Transverse colon (tissue), 4 donors: Measurements from ENCODE around the gene ZAR1. TPM values are rescaled to one million over a fixed set of nuclear protein-coding genes. Genes with fewer than 3 reads are reported as not detected.

Experiments
- DNase-seq: peaks from one replicate; pipeline ENCODE4 v3.0.0-alpha.2; 2019
- H3K27ac ChIP-seq, 4 donors: fragments of 200-600 bp; sonication (generic); 2 replicates each; pipeline ENCODE4 v1.5.1; 2016 to 2018; ENCODE audit warnings: inconsistent platforms in 4 of 4
- H3K27me3 ChIP-seq: fragments of 200-600 bp; sonication (generic); 2 replicates; pipeline ENCODE4 v1.5.1; 2017; ENCODE audit warnings: inconsistent platforms
- H3K36me3 ChIP-seq, 4 donors: fragments of 200-600 bp; sonication (generic); 2 replicates each; pipeline ENCODE4 v1.5.1; 2017 to 2019; ENCODE audit warnings: inconsistent platforms in 4 of 4
- H3K4me1 ChIP-seq, 4 donors: fragments of 200-600 bp; sonication (generic); 2 replicates each; pipeline ENCODE4 v1.5.1; 2017 to 2020; ENCODE audit warnings: inconsistent platforms in 4 of 4
- H3K4me3 ChIP-seq, 4 donors: fragments of 200-600 bp; sonication (generic); 1 replicate in 1 of 4; 2 replicates in 3 of 4; pipeline versions ENCODE4 v1.5.1 to v1.6.1; 2017 to 2019; ENCODE audit warnings: inconsistent platforms in 4 of 4
- H3K9me3 ChIP-seq, 2 donors: fragments of 200-600 bp; sonication (generic); 2 replicates each; pipeline ENCODE4 v1.5.1; 2017 to 2019; ENCODE audit warnings: inconsistent platforms in 2 of 2
- CTCF ChIP-seq, 5 experiments: fragments of 200-600 bp in 3 of 5; fragments of 450-650 bp in 2 of 5; sonication (generic) in 3 of 5; IDR thresholded peaks; 1 replicate in 2 of 5; 2 replicates in 3 of 5; pipeline ENCODE4 v1.5.1; 2016 to 2017; ENCODE audit warnings: antibody characterized with exemption in 5 of 5, inconsistent platforms in 3 of 5, mild to moderate bottlenecking in 2 of 5, moderate library complexity in 1 of 5
- EP300 ChIP-seq: sonication (generic); formaldehyde crosslinking; IDR thresholded peaks from one replicate; pipeline ENCODE4 v1.6.1; 2017; ENCODE audit warnings: antibody characterized with exemption, low read depth
- POLR2A ChIP-seq: fragments of 450-650 bp; IDR thresholded peaks from one replicate; pipeline ENCODE4 v1.6.1; 2016; ENCODE audit warnings: antibody characterized with exemption, mild to moderate bottlenecking, moderate library complexity
- POLR2AphosphoS5 ChIP-seq, 3 donors: sonication (generic); formaldehyde crosslinking; IDR thresholded peaks; one replicate each; pipeline ENCODE4 v1.6.1; 2016; ENCODE audit warnings: antibody characterized with exemption in 3 of 3
- WGBS, 2 donors: methylation state at CpG; one replicate each; pipeline ENCODE4 v1.1.5; 2018; ENCODE audit warnings: low coverage in 1 of 2; 5-methylcytosine and 5-hydroxymethylcytosine counted together
- in situ Hi-C, 4 donors: fragments of 200-750 bp; cut with MboI; loops; one replicate each; pipeline versions ENCODE4 v1.15.0 to v1.15.1; 2017; ENCODE audit warnings: low sequenced_read_pairs in 3 of 4, low pct_ligation_motif_present in 1 of 4, low pct_unique_long_range_greater_than_20kb in 1 of 4
- intact Hi-C: fragments of 100-400 bp; cut with DNase I; formaldehyde crosslinking; loops from one replicate; pipeline ENCODE4 v1.15.1; 2023; ENCODE audit warnings: low total_unique reads
- total RNA-seq, 4 donors: library from RNA; depleted of rRNA; stranded (reverse); fragments of >200 nt; gene quantifications; one replicate each; pipeline ENCODE4 v1.1.0, GENCODE V29; 2016

ZAR1 gene
- total RNA-seq, 4 donors from 2014 or later, result not detected

GRCh38 chr4:48462363-48462762 lies 27.7 kb upstream of the ZAR1 start:
- in situ Hi-C loops (no loop called here), intact Hi-C loops (no loop called here)
- WGBS, 2 donors, result 26 to 39% methylated on average over 2 to 5 of the region's 5 CpGs
- TF ChIP-seq CTCF (IDR thresholded peaks at IDR 0.05) (no peak), POLR2AphosphoS5 (IDR thresholded peaks at IDR 0.05) (no peak), POLR2A (no peak), EP300 (no peak)
- no peak overlapping the region for H3K27ac ChIP-seq
- no peaks in the 10 kb centered on the region for H3K27me3 ChIP-seq
- H3K4me3 ChIP-seq, result no peak overlapping the region
- no peaks in the 10 kb centered on the region for H3K4me1 ChIP-seq
- H3K36me3 ChIP-seq, result no peaks in the 10 kb centered on the region
- no peak for DNase-seq
- H3K9me3 ChIP-seq, result no peaks in the 10 kb centered on the region

- WGBS, 2 donors, result 54 to 56% methylated on average over 1 to 2 of the region's 2 CpGs
- in situ Hi-C loops (no loop called here), intact Hi-C loops (no loop called here)
- H3K9me3 ChIP-seq, result no peaks in the 10 kb centered on the region
- no peak for TF ChIP-seq POLR2AphosphoS5 (IDR thresholded peaks at IDR 0.05)
- no peak for TF ChIP-seq EP300
- no peak for TF ChIP-seq CTCF (IDR thresholded peaks at IDR 0.05)
- no peak for TF ChIP-seq POLR2A
- H3K27ac ChIP-seq, result no peak overlapping the region
- H3K4me1 ChIP-seq, result no peaks in the 10 kb centered on the region
- H3K36me3 ChIP-seq, result no peaks in the 10 kb centered on the region
- DNase-seq, result no peak
- H3K27me3 ChIP-seq, result no peaks in the 10 kb centered on the region
- H3K4me3 ChIP-seq, result no peak overlapping the region
Observed at GRCh38 chr4:48467442-48467841, 22.6 kb upstream of the ZAR1 start.

- Histone ChIP-seq H3K4me3 (no peak overlapping the region), H3K9me3 (no peaks in the 10 kb centered on the region), H3K36me3 (no peaks in the 10 kb centered on the region), H3K27me3 (no peaks in the 10 kb centered on the region), H3K4me1 (no peaks in the 10 kb centered on the region), H3K27ac (no peak overlapping the region)
- 71 to 79% methylated on average over 4 to 5 of the region's 5 CpGs for WGBS, 2 donors
- intact Hi-C loops, result no loop called here
- in situ Hi-C loops, result no loop called here
- TF ChIP-seq EP300 (no peak), POLR2A (no peak), CTCF (IDR thresholded peaks at IDR 0.05) (no peak), POLR2AphosphoS5 (IDR thresholded peaks at IDR 0.05) (no peak)
- DNase-seq, result no peak
Observed at GRCh38 chr4:48467891-48468290, 22.2 kb upstream of the ZAR1 start.

GRCh38 chr4:48470137-48470536 lies 19.9 kb upstream of the ZAR1 start:
- no peak overlapping the region for H3K27ac ChIP-seq
- no peaks in the 10 kb centered on the region for H3K4me1 ChIP-seq
- intact Hi-C loops (no loop called here), in situ Hi-C loops (no loop called here)
- no peak for TF ChIP-seq POLR2AphosphoS5 (IDR thresholded peaks at IDR 0.05)
- no peak for TF ChIP-seq EP300
- no peak for TF ChIP-seq CTCF (IDR thresholded peaks at IDR 0.05)
- no peak for TF ChIP-seq POLR2A
- no peak for DNase-seq
- 79 to 84% methylated on average over 1 of the region's 1 CpG for WGBS, 2 donors
- H3K27me3 ChIP-seq, result no peaks in the 10 kb centered on the region
- no peaks in the 10 kb centered on the region for H3K36me3 ChIP-seq
- no peak overlapping the region for H3K4me3 ChIP-seq
- no peaks in the 10 kb centered on the region for H3K9me3 ChIP-seq
